DND-41 (cell line): ENCODE data around the gene ASRGL1.

Experiments
- CTCF ChIP-seq: IDR thresholded peaks from 2 replicates; pipeline ENCODE4 v1.5.1; 2012; ENCODE audit warnings: borderline replicate concordance, low read length, moderate library complexity, mild to moderate bottlenecking; ENCODE audit not compliant: poor library complexity, severe bottlenecking; ENCODE audit errors: extremely low read depth
- EZH2 ChIP-seq: IDR thresholded peaks from 3 replicates; pipeline ENCODE4 v1.6.1; 2012; ENCODE audit warnings: borderline replicate concordance, low read depth, mild to moderate bottlenecking, moderate library complexity, low read length, inconsistent platforms; ENCODE audit not compliant: severe bottlenecking

- no peak for TF ChIP-seq CTCF
- TF ChIP-seq EZH2, result no peak
Observed at GRCh38 chr11:62419314-62419929, 82.2 kb downstream of the ASRGL1 start.
